Measurements from ENCODE around the gene LRCH1. TPM values are rescaled to one million over a fixed set of nuclear protein-coding genes. Genes with fewer than 3 reads are reported as not detected.

LRCH1 gene
- total and polyA plus RNA-seq, 2 of the 4 experiments (the other 2 are of a cell fraction), result 7.0 to 8.8 TPM

GRCh38 chr13:46620471-46620870 is 67.5 kb downstream of the LRCH1 start:
- no peaks in the 10 kb centered on the region for H3K27me3 ChIP-seq (ENCODE audit: control insufficient read depth, insufficient read depth, low read length)
- no peak for DNase-seq
- H3K23ac ChIP-seq (ENCODE audit: low read depth, low read length), result no peak overlapping the region
- H3K18ac ChIP-seq (ENCODE audit: low read depth, low read length), result no peak overlapping the region
- H3K4me1 ChIP-seq (ENCODE audit: control insufficient read depth, insufficient read depth, low read length), result peaks cover 20% of the 10 kb centered on the region
- H2BK20ac ChIP-seq (ENCODE audit: low read depth, low read length), result no peak overlapping the region
- ChIA-PET CTCF (no interaction called here), POLR2A (ENCODE audit: unreplicated experiment) (no interaction called here)
- H3K9ac ChIP-seq (ENCODE audit: low read depth, low read length), result no peak overlapping the region
- no peak overlapping the region for H4K8ac ChIP-seq (ENCODE audit: low read depth in 2 of 2, low read length in 2 of 2)
- H2AK9ac ChIP-seq (replicated peaks; ENCODE audit: low read depth, low read length, poor library complexity), result no peak overlapping the region
- no peak for ATAC-seq (ENCODE audit: low read depth)
- H3K79me1 ChIP-seq (ENCODE audit: low read depth in 1 of 2, low read length in 2 of 2), result peaks cover 28 to 78% of the 10 kb centered on the region in 2 experiments
- H3K36me3 ChIP-seq (ENCODE audit: control insufficient read depth, insufficient read depth, low read length), result no peaks in the 10 kb centered on the region
- H3K4me3 ChIP-seq (ENCODE audit: insufficient read depth, low read depth, low read length), result no peak overlapping the region
- dilution Hi-C loops (cut with HindIII; ENCODE audit: low sequenced_read_pairs, unreplicated experiment), result no loop called here
- H3K9me1 ChIP-seq (ENCODE audit: insufficient read depth, low read length), result peaks cover 26% of the 10 kb centered on the region
- intact Hi-C loops (cut with micrococcal nuclease), result no loop called here
- H2BK5ac ChIP-seq (ENCODE audit: low read depth, low read length, poor library complexity, severe bottlenecking), result no peak overlapping the region
- H3K56ac ChIP-seq (ENCODE audit: extremely low read depth, insufficient read depth, low read length), result no peak overlapping the region
- no peak overlapping the region for H2BK15ac ChIP-seq (ENCODE audit: low read depth, low read length)
- no peak overlapping the region for H4K5ac ChIP-seq (ENCODE audit: low read depth, low read length)
- H4K91ac ChIP-seq (ENCODE audit: insufficient read depth, low read depth, low read length), result no peak overlapping the region
- H3K4ac ChIP-seq (ENCODE audit: low read depth, low read length), result no peak overlapping the region
- no peaks in the 10 kb centered on the region for H3K9me3 ChIP-seq (ENCODE audit: control insufficient read depth, insufficient read depth, low read length)
- H3K4me2 ChIP-seq (ENCODE audit: low read depth, low read length), result no peak overlapping the region
- H4K20me1 ChIP-seq (ENCODE audit: insufficient read depth, low read length), result peaks cover 36% of the 10 kb centered on the region
- 71% methylated on average over 1 of the region's 2 CpGs; no CpG with 5 or more reads in 1 of the 2 experiments for WGBS, 2 experiments (ENCODE audit: extremely low coverage in 2 of 2, insufficient read length in 1 of 2)
- TF ChIP-seq RFX5 (IDR thresholded peaks at IDR 0.05; ENCODE audit: low read depth, low read length), result no peak
- no peak for TF ChIP-seq NFE2L2 (IDR thresholded peaks at IDR 0.05; ENCODE audit: low read depth, low read length)
- TF ChIP-seq CTCF (conservative IDR thresholded peaks at IDR 0.05; ENCODE audit: low read depth, low read length), result no peak
- TF ChIP-seq MXI1 (IDR thresholded peaks at IDR 0.05; ENCODE audit: borderline replicate concordance, low read depth, low read length), result no peak
- no peak for TF ChIP-seq MAFK (IDR thresholded peaks at IDR 0.05; ENCODE audit: low read depth, low read length)
- no peak for TF ChIP-seq RCOR1 (IDR thresholded peaks at IDR 0.05; ENCODE audit: insufficient replicate concordance, low read length)
- TF ChIP-seq MAZ (IDR thresholded peaks at IDR 0.05; ENCODE audit: borderline replicate concordance, low read depth, low read length), result no peak
- no peak for TF ChIP-seq CEBPB (IDR thresholded peaks at IDR 0.05; ENCODE audit: low read depth, low read length)
- no peak for TF ChIP-seq USF2 (IDR thresholded peaks at IDR 0.05; ENCODE audit: low read depth, low read length)
- TF ChIP-seq BHLHE40 (IDR thresholded peaks at IDR 0.05; ENCODE audit: low read depth, low read length), result no peak
- TF ChIP-seq POLR2A (IDR thresholded peaks at IDR 0.05; ENCODE audit: low read depth, low read length), result no peak
- no peak for TF ChIP-seq SMC3 (IDR thresholded peaks at IDR 0.05; ENCODE audit: low read depth, low read length)
- no peak for TF ChIP-seq ELK1 (IDR thresholded peaks at IDR 0.05; ENCODE audit: borderline replicate concordance, low read depth, low read length)
- no peak for TF ChIP-seq FOS (IDR thresholded peaks at IDR 0.05; ENCODE audit: low read depth, low read length)
- TF ChIP-seq RAD21 (IDR thresholded peaks at IDR 0.05; ENCODE audit: low read length), result no peak
- no peak for TF ChIP-seq CHD1 (IDR thresholded peaks at IDR 0.05; ENCODE audit: low read depth, low read length)
- in situ Hi-C loops (cut with MboI; ENCODE audit: low sequenced_read_pairs), result no loop called here
- no peak overlapping the region for H2AFZ ChIP-seq (replicated peaks; ENCODE audit: low read length, poor library complexity)
- H2BK120ac ChIP-seq (ENCODE audit: low read depth, low read length), result no peak overlapping the region
- H3K27ac ChIP-seq (ENCODE audit: insufficient read depth, low read length), result no peak overlapping the region
- no peak overlapping the region for H2AK5ac ChIP-seq (ENCODE audit: low read depth, low read length)
- no TSS peak for BruUV-seq (replicated peaks)
- H3K14ac ChIP-seq (replicated peaks; ENCODE audit: low read depth, low read length), result no peak overlapping the region
